Measurements from ENCODE around the gene WDR19.
"Not testable (repeated sequence)": the region's sequence is repeated elsewhere in the genome, so short reads cannot be mapped to it uniquely, and the experiment has no call there.

WDR19 gene

GRCh38 chr4:39181905-39182638 is at the start of gene WDR19:
Gene WDR19, plus strand, starts transcription at chr4:39182529. Its CDS starts 29 bp downstream, at chr4:39182558.
- DNase-seq, result peak; percentile 91 to 100 (median 98)

GRCh38 chr4:39133623-39134022 is 48.7 kb upstream of the WDR19 start:
- no peak for DNase-seq

DNA sequence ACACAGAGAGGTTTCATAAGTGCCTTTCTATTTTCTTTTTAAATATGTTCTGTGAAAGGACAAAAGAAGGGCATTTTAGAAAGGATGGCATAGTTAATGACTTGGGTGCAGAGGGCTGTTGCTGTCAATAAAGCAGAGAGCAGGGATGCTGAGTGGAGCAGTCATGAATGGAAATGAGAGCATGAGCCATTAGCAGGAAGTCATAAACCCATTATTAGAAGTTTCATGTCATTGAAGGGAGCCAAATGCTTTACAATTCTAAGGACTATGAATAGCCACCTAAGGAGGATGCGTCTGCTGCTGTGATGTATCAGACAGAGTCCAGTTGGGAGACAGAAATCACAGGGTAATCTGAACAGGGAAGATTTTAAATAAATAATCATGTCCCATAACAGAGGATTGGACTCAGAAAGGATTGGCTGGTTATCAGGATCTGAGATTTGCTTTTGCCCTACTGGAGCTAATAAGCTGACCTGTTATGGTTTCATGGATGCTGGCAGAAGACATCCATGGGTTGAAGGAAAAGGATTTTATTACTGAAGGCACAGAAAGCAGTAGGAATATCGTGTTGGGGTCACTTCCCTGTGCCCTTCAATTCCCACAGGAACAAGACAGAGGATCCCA is 47.5 kb upstream of the WDR19 start:
- no peak for DNase-seq

DNA sequence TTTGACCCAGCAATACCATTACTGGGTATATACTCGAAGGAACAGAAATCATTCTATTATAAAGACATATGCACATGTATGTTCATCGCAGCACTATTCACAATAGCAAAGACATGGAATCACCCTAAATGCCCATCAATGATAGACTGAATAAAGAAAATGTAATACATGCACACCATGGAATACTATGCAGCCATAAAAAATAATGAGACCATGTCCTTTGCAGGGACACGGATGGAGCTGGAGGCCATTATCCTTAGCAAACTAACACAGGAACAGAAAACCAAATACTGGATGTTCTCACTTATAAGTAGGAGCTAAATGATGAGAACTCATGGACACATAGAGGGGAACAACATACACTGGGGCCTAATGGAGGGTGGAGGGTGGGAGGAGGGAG is 44.1 kb upstream of the WDR19 start:
- DNase-seq, result not testable (repeated sequence)

- DNase-seq, result no peak
Measured at GRCh38 chr4:39146211-39146610, 36.1 kb upstream of the WDR19 start.

- no peak for DNase-seq
Measured at GRCh38 chr4:39154009-39154408, 28.3 kb upstream of the WDR19 start.

DNA sequence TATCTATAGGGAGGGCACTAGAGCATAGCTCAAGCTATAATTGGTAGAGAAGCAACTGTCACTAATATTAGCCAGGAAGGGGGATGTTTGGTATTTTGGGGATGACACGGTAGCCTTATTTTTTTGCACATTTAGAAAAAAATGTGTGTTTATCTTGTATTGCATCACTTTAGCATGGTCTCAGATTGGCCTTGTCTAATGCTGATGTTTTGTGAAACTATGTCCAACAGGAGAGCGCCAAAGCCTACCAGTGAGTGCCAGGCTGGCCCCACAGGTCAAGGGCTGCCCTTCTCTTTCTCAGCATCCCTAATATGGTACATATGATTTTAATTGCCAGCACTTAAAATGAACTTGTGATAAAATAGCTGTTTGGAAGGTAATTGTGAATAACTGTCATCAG is 24.8 kb upstream of the WDR19 start:
- DNase-seq, result no peak

DNA sequence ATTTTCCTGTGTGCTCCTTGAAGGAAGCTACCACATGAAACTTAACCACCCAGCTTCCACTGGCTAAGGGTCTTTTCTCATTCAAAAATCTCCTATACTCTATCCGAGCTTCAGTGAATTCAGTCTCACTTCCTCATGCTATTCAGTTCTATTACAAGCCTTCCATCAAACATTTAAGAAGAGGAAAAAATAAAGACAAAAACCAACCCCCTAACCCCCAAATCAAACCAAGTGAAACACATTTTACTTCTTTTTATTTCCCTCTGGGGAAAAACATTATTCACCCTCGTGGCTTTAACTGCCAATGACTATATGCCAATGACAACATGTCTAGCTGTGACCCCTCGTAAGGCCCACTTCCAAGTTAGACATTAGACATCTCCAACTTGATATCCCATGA is 16.2 kb upstream of the WDR19 start:
- DNase-seq, result no peak

DNA sequence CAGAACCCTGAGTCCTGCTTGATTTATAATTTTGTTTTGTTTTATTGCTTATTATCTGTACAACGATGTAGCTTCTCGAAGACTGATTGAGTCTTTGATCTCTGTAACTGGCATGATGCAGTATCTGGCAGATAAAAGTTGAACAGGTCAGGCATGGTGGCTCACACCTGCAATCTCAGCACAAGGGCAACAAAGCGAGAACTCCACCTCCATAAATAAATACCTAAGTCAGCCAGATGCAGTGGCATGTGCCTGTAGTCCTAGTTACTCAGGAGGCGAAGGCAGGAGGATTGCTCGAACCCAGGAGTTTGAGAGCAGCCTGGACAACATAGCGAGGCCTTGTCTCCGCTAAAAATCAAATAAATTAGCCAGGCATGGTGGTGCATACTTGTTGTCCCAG is 15.7 kb upstream of the WDR19 start:
- DNase-seq, result no peak

DNA sequence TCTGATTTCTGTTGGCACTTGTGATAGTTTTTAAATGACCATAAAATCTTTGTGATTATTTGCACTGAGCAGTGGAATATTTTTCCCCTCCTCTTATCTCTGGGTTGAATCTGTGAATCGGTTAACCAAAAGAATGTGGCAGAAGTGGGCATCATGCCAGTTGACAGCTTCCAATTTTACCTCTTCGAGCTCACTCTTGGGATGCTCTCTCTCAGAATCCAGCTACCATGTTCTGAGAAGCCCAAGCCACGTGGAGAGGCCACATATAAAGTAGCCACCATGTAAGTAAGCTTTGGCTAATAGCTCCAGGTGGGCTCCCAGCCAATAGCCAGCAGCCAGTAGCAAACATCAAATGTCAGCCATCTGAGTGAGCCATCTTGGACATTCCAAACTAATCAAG is 12.9 kb upstream of the WDR19 start:
- no peak for DNase-seq

- DNase-seq, result no peak
Measured at GRCh38 chr4:39170301-39170700, 12.0 kb upstream of the WDR19 start.

GRCh38 chr4:39178706-39179105 is 3.6 kb upstream of the WDR19 start:
- no peak for DNase-seq

GRCh38 chr4:39179681-39180080 is 2.6 kb upstream of the WDR19 start:
- no peak for DNase-seq

DNA sequence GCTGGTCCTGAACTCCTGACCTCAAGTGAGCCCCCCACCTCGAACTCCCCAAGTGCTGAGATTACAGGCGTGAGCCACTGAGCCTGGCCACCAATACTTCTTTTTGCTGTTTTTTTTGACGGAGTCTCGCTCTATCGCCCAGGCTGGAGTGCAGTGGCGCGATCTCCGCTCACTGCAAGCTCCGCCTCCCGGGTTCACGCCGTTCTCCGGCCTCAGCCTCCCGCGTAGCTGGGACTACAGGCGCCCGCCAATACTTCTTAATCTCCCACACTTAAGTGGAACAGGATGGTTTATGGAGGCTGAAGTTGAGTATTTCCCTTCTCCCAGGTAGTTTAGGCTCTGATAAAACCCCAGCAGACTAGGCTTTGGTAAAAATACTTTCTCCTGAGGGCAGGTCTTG is 1.7 kb upstream of the WDR19 start:
- not testable (repeated sequence) for DNase-seq

DNA sequence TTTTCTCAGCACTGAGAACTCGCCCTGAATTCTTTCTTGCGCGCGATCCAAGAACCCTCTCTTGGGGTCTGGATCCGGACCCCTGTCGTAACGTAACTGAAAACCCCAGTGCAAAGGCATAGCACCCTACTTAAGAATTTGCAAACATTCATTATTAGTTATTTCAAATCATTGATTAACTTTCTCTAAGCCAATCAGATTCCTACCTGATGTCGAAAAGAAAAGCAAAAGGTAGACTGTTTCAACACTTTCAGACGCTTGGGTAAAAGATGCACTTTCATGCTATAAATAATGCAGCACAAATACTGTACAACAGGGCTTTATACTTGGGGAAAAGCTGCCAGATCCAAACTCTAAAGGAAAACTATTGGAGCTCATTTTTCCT is 817 bp upstream of the WDR19 start:
- no peak for DNase-seq

- DNase-seq, result no peak
Measured at GRCh38 chr4:39201963-39202362, 19.6 kb downstream of the WDR19 start.

- DNase-seq, result no peak
Measured at GRCh38 chr4:39204543-39204942, 22.2 kb downstream of the WDR19 start.

DNA sequence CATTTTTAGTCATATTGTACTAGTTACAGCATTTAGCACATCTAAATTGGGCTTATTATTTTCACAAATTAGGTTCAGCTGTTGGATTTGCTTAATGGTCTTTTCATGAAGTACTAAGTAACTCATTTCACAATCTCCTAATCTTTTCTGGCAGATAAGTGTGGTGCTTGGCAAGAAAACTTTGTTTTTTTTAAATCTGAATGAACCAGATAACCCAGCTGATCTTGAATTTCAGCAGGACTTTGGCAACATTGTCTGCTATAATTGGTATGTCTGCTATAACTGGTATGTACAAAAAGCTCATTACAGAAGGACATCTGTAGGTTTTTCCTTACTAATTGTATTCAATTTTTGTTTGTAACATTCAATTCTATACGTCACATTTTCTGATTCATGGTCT is 22.7 kb downstream of the WDR19 start:
- DNase-seq, result no peak

DNA sequence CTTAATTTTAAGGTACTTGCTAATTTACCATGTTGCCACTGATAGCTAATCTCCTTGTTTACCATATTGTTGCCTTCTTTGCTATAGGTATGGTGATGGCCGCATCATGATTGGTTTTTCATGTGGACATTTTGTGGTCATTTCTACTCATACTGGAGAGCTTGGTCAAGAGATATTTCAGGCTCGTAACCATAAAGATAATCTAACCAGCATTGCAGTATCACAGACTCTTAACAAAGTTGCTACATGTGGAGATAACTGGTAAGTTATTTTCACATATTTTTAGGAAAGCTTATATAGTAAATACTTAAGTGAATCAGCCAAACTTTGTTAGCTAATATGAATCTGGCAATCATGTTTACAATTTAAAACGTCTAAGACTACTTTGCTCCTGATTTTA is 23.1 kb downstream of the WDR19 start:
- DNase-seq, result no peak

DNA sequence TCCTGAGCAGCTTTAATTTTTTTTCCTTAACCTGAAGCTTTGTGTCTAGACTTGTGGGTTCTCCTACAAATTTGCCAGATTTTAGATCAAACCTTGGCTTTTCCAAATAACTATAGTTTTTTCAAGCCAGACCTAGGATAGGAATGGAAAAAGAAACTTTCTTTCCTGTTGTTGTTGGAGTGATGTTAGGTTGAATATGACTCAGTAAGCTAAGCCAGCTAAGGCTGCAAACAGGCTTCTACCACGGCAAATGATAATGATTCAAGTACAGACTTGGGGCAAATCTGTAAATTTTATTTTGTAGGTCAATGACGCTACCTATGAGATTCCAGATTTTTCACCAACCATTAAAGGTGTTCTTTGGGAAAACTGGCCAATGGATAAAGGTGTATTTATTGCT is 45.6 kb downstream of the WDR19 start:
- no peak for DNase-seq

GRCh38 chr4:39228377-39228776 is 46.0 kb downstream of the WDR19 start:
- DNase-seq, result no peak

GRCh38 chr4:39230462-39230861 is 48.1 kb downstream of the WDR19 start:
- no peak for DNase-seq

GRCh38 chr4:39231660-39232059 is 49.3 kb downstream of the WDR19 start:
- DNase-seq, result no peak

DNA sequence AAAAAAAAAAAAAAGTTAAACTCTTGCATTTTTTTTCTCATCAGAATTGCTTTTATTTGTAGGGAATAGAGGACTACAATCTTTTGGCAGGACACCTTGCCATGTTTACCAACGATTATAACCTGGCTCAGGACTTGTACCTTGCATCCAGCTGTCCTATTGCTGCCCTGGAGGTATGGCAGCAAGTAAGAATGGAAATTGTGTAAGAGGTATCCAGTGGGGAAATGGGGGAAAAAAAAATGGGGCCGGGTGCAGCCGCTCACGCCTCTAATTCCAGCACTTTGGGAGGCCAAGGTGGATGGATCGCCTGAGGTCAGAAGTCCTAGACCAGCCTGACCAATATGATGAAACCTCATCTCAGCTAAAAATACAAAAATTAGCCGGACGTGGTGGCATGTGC is 49.8 kb downstream of the WDR19 start:
- no peak for DNase-seq

GRCh38 chr4:39233114-39233513 is 50.8 kb downstream of the WDR19 start:
- no peak for DNase-seq
